ENCODE results near the gene SLC37A1.
A peak's percentile ranks its signal among the peaks of the same experiment; 100 is the strongest.

Gene SLC37A1

GRCh38 chr21:42547001-42547905, 33.6 kb downstream of the SLC37A1 start:
- DNase-seq = no peak

- DNase-seq = no peak
Measured at GRCh38 chr21:42547906-42548365, 34.3 kb downstream of the SLC37A1 start.

GRCh38 chr21:42548687-42549406, 35.2 kb downstream of the SLC37A1 start:
- no peak for DNase-seq

GRCh38 chr21:42550817-42551216, 37.2 kb downstream of the SLC37A1 start:
- DNase-seq = peak; percentile 93

GRCh38 chr21:42552407-42553336, 39.0 kb downstream of the SLC37A1 start:
- no peak for DNase-seq

- no peak for DNase-seq
Measured at GRCh38 chr21:42553435-42553834, 39.8 kb downstream of the SLC37A1 start.

GRCh38 chr21:42554251-42554961, 40.8 kb downstream of the SLC37A1 start:
- DNase-seq = no peak

GRCh38 chr21:42555756-42556438, 42.2 kb downstream of the SLC37A1 start:
- no peak for DNase-seq

- no peak for DNase-seq
Measured at GRCh38 chr21:42556476-42556875, 42.8 kb downstream of the SLC37A1 start.

- DNase-seq = no peak
Measured at GRCh38 chr21:42556960-42557359, 43.3 kb downstream of the SLC37A1 start.

GRCh38 chr21:42557420-42557819, 43.8 kb downstream of the SLC37A1 start:
- DNase-seq = no peak

- DNase-seq = no peak
Measured at GRCh38 chr21:42558368-42558767, 44.7 kb downstream of the SLC37A1 start.

- no peak for DNase-seq
Measured at GRCh38 chr21:42558846-42559245, 45.2 kb downstream of the SLC37A1 start.

- DNase-seq = no peak
Measured at GRCh38 chr21:42559326-42559725, 45.7 kb downstream of the SLC37A1 start.

- DNase-seq = no peak
Measured at GRCh38 chr21:42560517-42561179, 47.0 kb downstream of the SLC37A1 start.

- peak; percentile 9 for DNase-seq
Measured at GRCh38 chr21:42561762-42562650, 48.4 kb downstream of the SLC37A1 start.

GRCh38 chr21:42562816-42563215, 49.2 kb downstream of the SLC37A1 start:
- DNase-seq = no peak

- no peak for DNase-seq
Measured at GRCh38 chr21:42563261-42563660, 49.6 kb downstream of the SLC37A1 start.

- DNase-seq = no peak
Measured at GRCh38 chr21:42563686-42564085, 50.0 kb downstream of the SLC37A1 start.

- no peak for DNase-seq
Measured at GRCh38 chr21:42564561-42564971, 50.9 kb downstream of the SLC37A1 start.

Data from NCI-H2029 treated with DMSO at 0.1 percent for 48 hours (cell line).